ENCODE data around the gene WNT9A.

DNA sequence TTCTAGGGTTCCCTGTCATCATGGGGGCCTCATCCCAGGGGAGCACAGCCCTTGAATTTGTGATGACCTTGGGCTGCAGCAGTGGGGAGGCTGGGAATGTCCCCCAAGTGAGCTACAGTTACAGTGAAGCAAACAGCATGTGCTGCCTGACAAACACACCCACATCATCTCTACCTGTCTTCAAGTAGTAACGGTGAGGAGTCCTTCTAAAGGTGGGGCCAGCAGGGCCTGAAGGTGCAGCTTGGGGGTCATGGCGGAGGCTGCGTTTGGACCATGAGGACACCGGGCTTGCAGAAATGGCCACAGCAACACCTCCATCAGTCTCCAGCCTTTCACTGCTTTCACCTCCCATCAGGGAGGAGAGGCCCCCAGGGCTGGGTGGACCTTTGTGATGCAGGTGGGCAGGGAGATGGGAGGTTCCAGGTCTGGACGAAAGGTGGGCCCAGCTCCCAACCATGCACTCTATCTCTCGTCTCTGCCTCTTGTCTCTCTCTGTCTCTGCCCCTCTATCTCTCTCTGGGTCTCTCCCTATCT is 55.7 kb downstream of the WNT9A start:
- TF ChIP-seq, protein P1, sequence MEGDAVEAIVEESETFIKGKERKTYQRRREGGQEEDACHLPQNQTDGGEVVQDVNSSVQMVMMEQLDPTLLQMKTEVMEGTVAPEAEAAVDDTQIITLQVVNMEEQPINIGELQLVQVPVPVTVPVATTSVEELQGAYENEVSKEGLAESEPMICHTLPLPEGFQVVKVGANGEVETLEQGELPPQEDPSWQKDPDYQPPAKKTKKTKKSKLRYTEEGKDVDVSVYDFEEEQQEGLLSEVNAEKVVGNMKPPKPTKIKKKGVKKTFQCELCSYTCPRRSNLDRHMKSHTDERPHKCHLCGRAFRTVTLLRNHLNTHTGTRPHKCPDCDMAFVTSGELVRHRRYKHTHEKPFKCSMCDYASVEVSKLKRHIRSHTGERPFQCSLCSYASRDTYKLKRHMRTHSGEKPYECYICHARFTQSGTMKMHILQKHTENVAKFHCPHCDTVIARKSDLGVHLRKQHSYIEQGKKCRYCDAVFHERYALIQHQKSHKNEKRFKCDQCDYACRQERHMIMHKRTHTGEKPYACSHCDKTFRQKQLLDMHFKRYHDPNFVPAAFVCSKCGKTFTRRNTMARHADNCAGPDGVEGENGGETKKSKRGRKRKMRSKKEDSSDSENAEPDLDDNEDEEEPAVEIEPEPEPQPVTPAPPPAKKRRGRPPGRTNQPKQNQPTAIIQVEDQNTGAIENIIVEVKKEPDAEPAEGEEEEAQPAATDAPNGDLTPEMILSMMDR (IDR thresholded peaks at IDR 0.05): no peak
- TF ChIP-seq POLR2A (IDR thresholded peaks at IDR 0.05): no peak

Data from lower leg skin (tissue), 3 donors.